ENCODE results near the gene BMPER. TPM values are rescaled to one million over a fixed set of nuclear protein-coding genes. Genes with fewer than 3 reads are reported as not detected.

BMPER gene
- total and polyA plus RNA-seq, 2 experiments from 2014 or later: 4.5 to 6.3 TPM

DNA sequence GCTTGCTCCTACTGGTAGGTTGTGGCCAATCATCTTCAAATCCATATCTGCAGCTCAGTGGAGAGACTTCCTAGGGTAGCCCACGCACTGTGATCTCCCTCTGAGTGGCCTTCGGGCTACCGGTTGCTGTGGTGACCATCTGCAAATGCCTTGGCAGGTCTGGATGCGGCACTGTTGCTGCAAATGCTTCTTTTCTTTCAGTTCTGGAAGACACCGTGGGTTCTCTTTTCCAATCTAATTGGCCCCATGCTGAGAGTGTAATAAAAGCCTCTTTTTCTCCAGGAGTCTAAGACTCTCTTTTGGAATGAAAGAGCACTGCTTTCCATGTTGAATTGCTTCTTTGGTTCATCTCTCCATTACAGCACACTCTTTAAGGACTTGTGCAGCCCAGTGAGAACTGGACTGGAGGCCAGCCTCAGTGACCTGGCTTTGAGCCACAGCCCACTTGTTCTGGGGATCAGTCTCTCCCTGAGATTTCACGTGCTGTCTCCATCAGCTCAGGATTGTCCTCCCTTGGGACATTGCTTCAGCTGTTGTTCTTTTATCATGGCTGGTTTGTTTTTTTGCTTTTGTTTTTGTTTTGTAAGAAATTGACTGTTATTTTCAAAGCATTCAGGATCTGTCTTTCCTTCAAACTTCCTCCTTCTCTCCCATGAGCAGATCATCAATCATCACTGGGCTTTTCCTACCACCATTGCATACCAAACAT, 286.6 kb downstream of the BMPER start:
- no peak overlapping the region for H3K27ac ChIP-seq
- no peak for TF ChIP-seq EZH2 (IDR thresholded peaks at IDR 0.05; ENCODE audit: borderline replicate concordance)
- TF ChIP-seq EZH2phosphoT487 (IDR thresholded peaks at IDR 0.05; ENCODE audit: low read depth, severe bottlenecking, unreplicated experiment): no peak
- no peak for TF ChIP-seq CTCF (IDR thresholded peaks at IDR 0.05; ENCODE audit: poor library complexity)
- DNase-seq (ENCODE audit: low spot score): no peak
- H3K4me2 ChIP-seq: no peak overlapping the region
- no peaks in the 10 kb centered on the region for H3K27me3 ChIP-seq
- no peaks in the 10 kb centered on the region for H3K79me2 ChIP-seq
- WGBS (ENCODE audit: low lambda C conversion rate, missing lambda C conversion rate): 92% methylated on average over 6 of the region's 6 CpGs
- H3K4me3 ChIP-seq: no peak overlapping the region
- H3K9me3 ChIP-seq (ENCODE audit: low read depth): no peaks in the 10 kb centered on the region
- H3K9me2 ChIP-seq (replicated peaks; ENCODE audit: insufficient read depth): no peaks in the 10 kb centered on the region
- no peaks in the 10 kb centered on the region for H3K36me3 ChIP-seq (replicated peaks; ENCODE audit: insufficient read depth, low read depth)
- H3K4me1 ChIP-seq (ENCODE audit: insufficient read depth): no peaks in the 10 kb centered on the region
- no peak overlapping the region for H2AFZ ChIP-seq
- H4K20me1 ChIP-seq (ENCODE audit: insufficient read depth, poor library complexity, severe bottlenecking): no peaks in the 10 kb centered on the region

DNA sequence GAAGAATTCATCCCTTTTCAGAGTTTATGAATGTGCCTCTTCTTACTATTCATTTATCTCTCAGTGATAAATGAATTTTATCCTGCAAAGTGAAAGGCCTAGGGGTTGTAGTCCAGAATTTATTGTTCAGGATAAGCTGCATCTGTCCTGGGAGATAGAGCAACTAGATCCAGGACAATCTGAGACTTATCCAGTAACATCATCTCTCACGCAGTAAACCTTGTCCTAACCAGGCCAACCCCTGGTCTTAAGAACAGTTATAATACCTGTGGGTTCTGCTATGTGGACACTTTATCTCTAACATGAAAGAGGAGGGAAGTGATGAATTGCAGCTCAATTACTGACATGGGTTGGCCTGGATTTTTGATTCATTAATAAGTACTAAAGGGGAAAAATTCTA, 287.6 kb downstream of the BMPER start:
- 73% methylated on average over 1 of the region's 1 CpG for WGBS (ENCODE audit: low lambda C conversion rate, missing lambda C conversion rate)
- H3K27me3 ChIP-seq: no peaks in the 10 kb centered on the region
- H3K4me3 ChIP-seq: no peak overlapping the region
- no peaks in the 10 kb centered on the region for H4K20me1 ChIP-seq (ENCODE audit: insufficient read depth, poor library complexity, severe bottlenecking)
- no peaks in the 10 kb centered on the region for H3K36me3 ChIP-seq (replicated peaks; ENCODE audit: insufficient read depth, low read depth)
- H3K79me2 ChIP-seq: no peaks in the 10 kb centered on the region
- no peak overlapping the region for H3K4me2 ChIP-seq
- no peak for TF ChIP-seq EZH2 (IDR thresholded peaks at IDR 0.05; ENCODE audit: borderline replicate concordance)
- TF ChIP-seq EZH2phosphoT487 (IDR thresholded peaks at IDR 0.05; ENCODE audit: low read depth, severe bottlenecking, unreplicated experiment): no peak
- TF ChIP-seq CTCF (IDR thresholded peaks at IDR 0.05; ENCODE audit: poor library complexity): no peak
- no peak overlapping the region for H3K27ac ChIP-seq
- no peaks in the 10 kb centered on the region for H3K4me1 ChIP-seq (ENCODE audit: insufficient read depth)
- no peak overlapping the region for H2AFZ ChIP-seq
- no peaks in the 10 kb centered on the region for H3K9me2 ChIP-seq (replicated peaks; ENCODE audit: insufficient read depth)
- no peaks in the 10 kb centered on the region for H3K9me3 ChIP-seq (ENCODE audit: low read depth)
- DNase-seq (ENCODE audit: low spot score): no peak

DNA sequence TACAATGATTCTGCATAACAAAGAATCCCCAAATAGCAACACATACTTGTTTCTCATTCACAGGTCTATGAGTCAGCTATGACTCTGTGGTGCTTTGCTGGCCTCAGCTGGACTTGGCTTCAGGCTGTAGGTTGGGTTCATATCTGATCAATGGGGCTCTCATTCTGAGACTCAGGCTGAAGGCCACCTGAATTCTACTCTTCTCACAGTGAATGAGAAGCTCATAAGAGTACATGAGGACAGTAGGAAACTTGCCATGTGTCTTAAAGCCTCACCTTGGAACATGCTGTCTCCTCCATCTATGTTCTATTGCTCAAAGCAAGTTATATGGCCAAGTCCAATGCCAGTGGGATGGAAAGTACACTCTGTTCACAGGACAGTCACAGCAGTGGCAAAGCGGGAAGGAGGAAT, 292.9 kb downstream of the BMPER start:
- H3K4me2 ChIP-seq: no peak overlapping the region
- H3K27me3 ChIP-seq: no peaks in the 10 kb centered on the region
- no peaks in the 10 kb centered on the region for H3K4me1 ChIP-seq (ENCODE audit: insufficient read depth)
- no peak for TF ChIP-seq EZH2 (IDR thresholded peaks at IDR 0.05; ENCODE audit: borderline replicate concordance)
- no peak for TF ChIP-seq CTCF (IDR thresholded peaks at IDR 0.05; ENCODE audit: poor library complexity)
- TF ChIP-seq EZH2phosphoT487 (IDR thresholded peaks at IDR 0.05; ENCODE audit: low read depth, severe bottlenecking, unreplicated experiment): no peak
- no peak overlapping the region for H2AFZ ChIP-seq
- H3K4me3 ChIP-seq: no peak overlapping the region
- H3K36me3 ChIP-seq (replicated peaks; ENCODE audit: insufficient read depth, low read depth): no peaks in the 10 kb centered on the region
- no peak for DNase-seq (ENCODE audit: low spot score)
- H3K79me2 ChIP-seq: no peaks in the 10 kb centered on the region
- no peak overlapping the region for H3K27ac ChIP-seq
- H3K9me3 ChIP-seq (ENCODE audit: low read depth): no peaks in the 10 kb centered on the region
- no peaks in the 10 kb centered on the region for H3K9me2 ChIP-seq (replicated peaks; ENCODE audit: insufficient read depth)
- H4K20me1 ChIP-seq (ENCODE audit: insufficient read depth, poor library complexity, severe bottlenecking): no peaks in the 10 kb centered on the region
- 79% methylated on average over 1 of the region's 1 CpG for WGBS (ENCODE audit: low lambda C conversion rate, missing lambda C conversion rate)
